Endothelial cell (in vitro differentiated cells): ENCODE measurements around the gene MINK1. TPM values are rescaled to one million over a fixed set of nuclear protein-coding genes. Genes with fewer than 3 reads are reported as not detected.
"Not testable (repeated sequence)": the region's sequence is repeated elsewhere in the genome, so short reads cannot be mapped to it uniquely, and the experiment has no call there.

Experiments used
- DNase-seq: peaks from one replicate; pipeline ENCODE4 v3.0.0; 2021; ENCODE audit warnings: low spot score
- H3K27ac Mint-ChIP-seq: one replicate; pipeline ENCODE4 v1.8.0; 2021; ENCODE audit warnings: mixed read lengths, inconsistent platforms; ENCODE audit not compliant: unreplicated experiment
- H3K27me3 Mint-ChIP-seq: one replicate; pipeline ENCODE4 v1.8.0; 2021; ENCODE audit warnings: mild to moderate bottlenecking, moderate library complexity, mixed read lengths, inconsistent platforms; ENCODE audit not compliant: unreplicated experiment
- H3K36me3 Mint-ChIP-seq: one replicate; pipeline ENCODE4 v1.8.0; 2021; ENCODE audit warnings: mild to moderate bottlenecking, low read depth, mixed read lengths, inconsistent platforms; ENCODE audit not compliant: unreplicated experiment
- H3K4me1 Mint-ChIP-seq: one replicate; pipeline ENCODE4 v1.8.0; 2021; ENCODE audit warnings: mild to moderate bottlenecking, mixed read lengths, inconsistent platforms; ENCODE audit not compliant: unreplicated experiment
- H3K4me3 Mint-ChIP-seq: one replicate; pipeline ENCODE4 v1.8.0; 2021; ENCODE audit warnings: mild to moderate bottlenecking, mixed read lengths, inconsistent platforms; ENCODE audit not compliant: unreplicated experiment
- H3K9me3 Mint-ChIP-seq: one replicate; pipeline ENCODE4 v1.8.0; 2021; ENCODE audit warnings: mixed read lengths, inconsistent platforms; ENCODE audit not compliant: unreplicated experiment
- total RNA-seq: library from RNA; stranded (reverse); fragmentation: NEBNext Ultra II Directional; extraction: Animal tissue kit (Norgen Biotek cat#: 25700); gene quantifications from one replicate; pipeline ENCODE4 v1.2.1, GENCODE V29; 2021; ENCODE audit not compliant: unreplicated experiment
- TF ChIP-seq, protein P1 (sequence below): fragments of 200-600 bp; sonication (generic); IDR thresholded peaks from one replicate; pipeline ENCODE4 v1.5.0; 2021; ENCODE audit warnings: antibody characterized with exemption; ENCODE audit not compliant: unreplicated experiment

Gene MINK1
- total RNA-seq, 1 donor from 2014 or later, result 176 TPM

DNA sequence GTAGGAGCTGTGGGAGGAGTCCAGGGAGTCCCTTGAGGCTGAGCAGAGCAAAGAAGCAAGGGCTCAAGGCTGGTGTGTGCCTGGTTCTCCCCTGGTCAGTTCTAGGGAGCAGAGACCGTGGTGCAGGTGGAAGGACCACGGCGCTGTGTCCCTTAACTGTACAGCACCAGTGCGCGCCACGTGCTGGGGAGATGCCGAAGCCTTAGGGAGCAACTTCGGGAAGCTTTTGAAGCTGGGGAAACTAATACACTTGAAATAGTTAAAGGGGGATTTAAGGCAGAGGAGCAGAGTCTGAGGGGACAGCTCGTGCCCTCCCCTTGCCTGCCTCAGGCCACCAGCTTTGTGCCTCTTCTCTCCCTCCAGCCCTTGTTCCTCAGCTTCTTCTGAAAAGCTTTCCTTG, 27.5 kb downstream of the MINK1 start:
- H3K4me3 Mint-ChIP-seq, result peak overlapping the region; percentile 88
- no peak for DNase-seq
- H3K36me3 Mint-ChIP-seq, result peaks cover 17% of the 10 kb centered on the region
- H3K27me3 Mint-ChIP-seq, result peaks cover 11% of the 10 kb centered on the region
- TF ChIP-seq, protein P1, sequence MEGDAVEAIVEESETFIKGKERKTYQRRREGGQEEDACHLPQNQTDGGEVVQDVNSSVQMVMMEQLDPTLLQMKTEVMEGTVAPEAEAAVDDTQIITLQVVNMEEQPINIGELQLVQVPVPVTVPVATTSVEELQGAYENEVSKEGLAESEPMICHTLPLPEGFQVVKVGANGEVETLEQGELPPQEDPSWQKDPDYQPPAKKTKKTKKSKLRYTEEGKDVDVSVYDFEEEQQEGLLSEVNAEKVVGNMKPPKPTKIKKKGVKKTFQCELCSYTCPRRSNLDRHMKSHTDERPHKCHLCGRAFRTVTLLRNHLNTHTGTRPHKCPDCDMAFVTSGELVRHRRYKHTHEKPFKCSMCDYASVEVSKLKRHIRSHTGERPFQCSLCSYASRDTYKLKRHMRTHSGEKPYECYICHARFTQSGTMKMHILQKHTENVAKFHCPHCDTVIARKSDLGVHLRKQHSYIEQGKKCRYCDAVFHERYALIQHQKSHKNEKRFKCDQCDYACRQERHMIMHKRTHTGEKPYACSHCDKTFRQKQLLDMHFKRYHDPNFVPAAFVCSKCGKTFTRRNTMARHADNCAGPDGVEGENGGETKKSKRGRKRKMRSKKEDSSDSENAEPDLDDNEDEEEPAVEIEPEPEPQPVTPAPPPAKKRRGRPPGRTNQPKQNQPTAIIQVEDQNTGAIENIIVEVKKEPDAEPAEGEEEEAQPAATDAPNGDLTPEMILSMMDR, result no peak
- H3K27ac Mint-ChIP-seq, result peak overlapping the region; percentile 85
- peaks cover 56% of the 10 kb centered on the region for H3K4me1 Mint-ChIP-seq
- H3K9me3 Mint-ChIP-seq, result no peaks in the 10 kb centered on the region

DNA sequence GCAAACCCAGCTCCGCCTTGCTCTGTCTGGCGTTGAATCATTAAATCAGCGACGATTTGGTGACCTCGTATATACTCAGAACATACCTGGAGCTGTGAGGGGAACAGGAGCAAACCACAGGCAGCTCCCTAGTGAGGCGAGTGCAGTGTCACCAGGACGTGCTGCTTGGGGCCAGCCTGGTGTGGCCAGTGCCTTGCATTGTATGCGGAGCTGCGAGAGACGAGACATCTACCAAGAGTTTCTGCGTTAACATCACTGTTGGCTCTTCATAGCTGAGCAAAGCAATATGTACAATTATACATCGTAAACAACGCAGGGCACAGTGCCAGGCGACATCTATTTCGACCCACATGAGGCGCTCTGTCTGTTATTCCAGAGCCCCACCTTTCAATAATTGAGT, 27.9 kb downstream of the MINK1 start:
- Mint-ChIP-seq H3K36me3 (peaks cover 17% of the 10 kb centered on the region), H3K27ac (no peak overlapping the region)

DNA sequence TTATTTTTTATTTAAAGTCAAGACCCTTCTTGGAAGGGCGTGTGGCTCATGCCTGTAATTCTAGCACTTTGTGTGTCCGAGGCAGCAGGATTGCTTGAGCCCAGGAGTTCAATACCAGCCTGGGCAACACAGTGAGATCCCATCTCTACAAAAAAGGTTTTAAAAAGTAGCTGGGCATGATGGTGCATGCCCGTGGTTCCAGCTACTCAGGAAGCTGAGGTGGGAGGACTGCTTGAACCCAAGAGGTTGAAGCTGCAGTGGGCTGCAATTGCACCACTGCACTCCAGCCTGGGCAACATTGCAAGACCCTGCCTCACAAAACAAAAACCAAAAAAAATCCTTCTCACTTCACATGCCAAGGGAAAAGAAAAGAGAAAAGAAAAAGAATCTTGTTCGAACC, 29.6 kb downstream of the MINK1 start:
- peaks cover 1% of the 10 kb centered on the region for H3K27me3 Mint-ChIP-seq
- H3K4me1 Mint-ChIP-seq, result peaks cover 39% of the 10 kb centered on the region
- H3K27ac Mint-ChIP-seq, result no peak overlapping the region
- H3K4me3 Mint-ChIP-seq, result no peak overlapping the region
- TF ChIP-seq, protein P1, result no peak
- no peaks in the 10 kb centered on the region for H3K9me3 Mint-ChIP-seq
- peaks cover 11% of the 10 kb centered on the region for H3K36me3 Mint-ChIP-seq
- no peak for DNase-seq

More for the DNA sequence above, 27.9 kb downstream of the MINK1 start:
- TF ChIP-seq, protein P1, result no peak
- H3K4me3 Mint-ChIP-seq, result peak overlapping the region; percentile 31
- peaks cover 54% of the 10 kb centered on the region for H3K4me1 Mint-ChIP-seq
- peaks cover 9% of the 10 kb centered on the region for H3K27me3 Mint-ChIP-seq
- no peak for DNase-seq
- no peaks in the 10 kb centered on the region for H3K9me3 Mint-ChIP-seq

DNA sequence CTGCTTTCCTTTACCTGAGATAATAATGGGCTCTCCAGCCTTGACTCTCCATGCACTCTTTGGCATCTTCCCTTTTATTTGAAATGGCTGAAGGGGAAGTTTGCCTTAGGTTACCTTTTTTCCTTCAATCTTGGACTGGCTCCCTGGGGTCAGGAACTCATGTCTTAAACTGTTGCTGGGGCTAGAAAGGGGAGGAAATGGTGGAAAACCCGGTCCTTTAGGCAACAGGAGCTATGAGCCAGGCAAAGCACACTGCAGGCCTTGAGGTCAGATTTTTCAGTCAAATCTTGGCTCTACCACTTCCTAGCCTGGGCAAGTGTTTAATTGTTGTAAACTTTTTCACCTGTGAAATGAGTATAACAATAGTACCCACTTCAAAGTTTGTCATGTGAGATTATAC, 30.2 kb downstream of the MINK1 start:
- no peak overlapping the region for H3K27ac Mint-ChIP-seq

DNA sequence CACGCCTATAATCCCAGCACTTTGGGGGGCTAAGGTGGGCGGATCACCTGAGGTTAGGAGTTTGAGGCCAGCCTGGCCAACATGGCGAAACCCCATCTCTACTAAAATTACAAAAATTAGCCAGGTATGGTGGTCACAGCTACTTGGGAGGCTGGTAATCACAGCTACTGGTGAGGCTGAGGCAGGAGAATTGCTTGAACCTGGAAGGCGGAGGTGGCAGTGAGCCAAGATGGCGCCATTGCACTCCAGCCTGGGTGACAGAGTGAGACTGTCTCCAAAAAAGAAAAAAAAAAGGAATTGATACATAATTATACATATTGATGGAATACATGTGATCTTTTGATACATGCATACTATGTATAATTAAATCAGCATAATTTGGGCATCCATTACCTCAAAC, 34.4 kb downstream of the MINK1 start:
- H3K9me3 Mint-ChIP-seq, H3K27ac Mint-ChIP-seq, H3K27me3 Mint-ChIP-seq, H3K4me3 Mint-ChIP-seq, H3K4me1 Mint-ChIP-seq, DNase-seq: not testable (repeated sequence)
- H3K36me3 Mint-ChIP-seq, result peaks cover 11% of the 10 kb centered on the region

More for the DNA sequence above, 30.2 kb downstream of the MINK1 start:
- Mint-ChIP-seq H3K36me3 (peaks cover 10% of the 10 kb centered on the region), H3K4me3 (no peak overlapping the region), H3K9me3 (no peaks in the 10 kb centered on the region), H3K4me1 (peaks cover 36% of the 10 kb centered on the region), H3K27me3 (no peaks in the 10 kb centered on the region)
- no peak for DNase-seq
- TF ChIP-seq, protein P1, result no peak

DNA sequence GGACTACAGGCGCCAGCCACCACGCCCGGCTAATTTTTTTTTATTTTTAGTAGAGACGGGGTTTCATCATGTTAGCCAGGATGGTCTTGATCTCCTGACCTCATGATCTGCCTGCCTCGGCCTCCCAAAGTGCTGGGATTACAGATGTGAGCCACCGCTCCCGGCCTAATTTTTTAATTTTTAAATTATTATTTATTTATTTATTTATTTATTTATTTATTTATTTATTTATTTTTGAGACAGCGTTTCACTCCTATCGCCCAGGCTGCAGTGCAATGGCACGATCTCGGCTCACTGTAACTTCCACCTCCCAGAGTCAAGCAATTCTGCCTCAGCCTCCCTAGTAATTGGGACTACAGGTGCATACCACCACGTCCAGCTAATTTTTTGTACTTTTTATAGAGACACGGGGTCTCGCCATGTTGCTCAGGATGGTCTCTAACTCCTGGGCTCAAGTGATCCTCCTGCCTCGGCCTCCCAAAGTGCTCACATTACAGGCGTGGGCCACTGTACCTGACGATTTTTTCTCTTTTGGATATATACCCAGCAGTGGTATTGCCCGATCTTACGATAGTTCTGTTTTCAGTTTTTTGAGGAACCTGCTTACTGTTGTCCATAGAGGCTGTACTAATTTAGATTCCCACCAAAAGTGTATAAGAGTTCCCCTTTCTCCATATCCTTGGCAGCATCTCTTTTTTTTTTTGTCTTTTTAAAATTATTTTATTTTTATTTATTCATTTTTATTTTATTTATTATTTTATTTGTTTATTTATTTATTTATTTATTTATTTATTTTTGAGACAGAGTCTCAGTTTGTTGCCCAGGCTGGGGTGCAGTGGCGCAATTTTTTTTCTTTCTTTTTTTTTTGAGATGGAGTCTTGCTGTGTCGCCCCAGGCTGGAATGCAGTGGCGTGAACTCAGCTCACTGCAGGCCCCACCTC, 36.2 kb downstream of the MINK1 start:
- H3K27me3 Mint-ChIP-seq, H3K27ac Mint-ChIP-seq, H3K9me3 Mint-ChIP-seq, H3K4me1 Mint-ChIP-seq, DNase-seq, H3K4me3 Mint-ChIP-seq: not testable (repeated sequence)
- peaks cover 14% of the 10 kb centered on the region for H3K36me3 Mint-ChIP-seq
